ENCODE data around the gene ST6GALNAC3.

Gene ST6GALNAC3

DNA sequence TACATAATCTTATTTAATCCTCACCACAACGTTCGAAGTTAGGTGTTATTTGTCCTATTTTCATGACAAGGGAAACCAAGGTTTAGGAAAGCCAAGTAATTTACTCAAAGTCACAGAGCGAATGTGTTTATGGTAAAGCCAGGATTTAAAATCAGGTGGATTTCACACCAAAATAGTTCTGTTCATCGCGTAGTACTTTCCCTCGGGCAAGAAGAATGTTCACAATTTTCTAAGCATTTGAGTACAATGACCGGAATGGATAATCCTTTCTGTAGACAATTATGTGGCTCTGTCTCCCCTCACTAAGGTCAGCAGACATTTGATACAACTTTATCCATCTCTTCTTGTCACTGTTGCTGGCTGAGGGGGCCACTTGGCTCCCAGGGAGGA is 204.2 kb downstream of the ST6GALNAC3 start:
- H3K9ac ChIP-seq (ENCODE audit: low read depth, low read length, poor library complexity, severe bottlenecking): no peak overlapping the region
- no peak for TF ChIP-seq EZH2phosphoT487 (IDR thresholded peaks at IDR 0.05; ENCODE audit: borderline replicate concordance)
- TF ChIP-seq, protein P1, sequence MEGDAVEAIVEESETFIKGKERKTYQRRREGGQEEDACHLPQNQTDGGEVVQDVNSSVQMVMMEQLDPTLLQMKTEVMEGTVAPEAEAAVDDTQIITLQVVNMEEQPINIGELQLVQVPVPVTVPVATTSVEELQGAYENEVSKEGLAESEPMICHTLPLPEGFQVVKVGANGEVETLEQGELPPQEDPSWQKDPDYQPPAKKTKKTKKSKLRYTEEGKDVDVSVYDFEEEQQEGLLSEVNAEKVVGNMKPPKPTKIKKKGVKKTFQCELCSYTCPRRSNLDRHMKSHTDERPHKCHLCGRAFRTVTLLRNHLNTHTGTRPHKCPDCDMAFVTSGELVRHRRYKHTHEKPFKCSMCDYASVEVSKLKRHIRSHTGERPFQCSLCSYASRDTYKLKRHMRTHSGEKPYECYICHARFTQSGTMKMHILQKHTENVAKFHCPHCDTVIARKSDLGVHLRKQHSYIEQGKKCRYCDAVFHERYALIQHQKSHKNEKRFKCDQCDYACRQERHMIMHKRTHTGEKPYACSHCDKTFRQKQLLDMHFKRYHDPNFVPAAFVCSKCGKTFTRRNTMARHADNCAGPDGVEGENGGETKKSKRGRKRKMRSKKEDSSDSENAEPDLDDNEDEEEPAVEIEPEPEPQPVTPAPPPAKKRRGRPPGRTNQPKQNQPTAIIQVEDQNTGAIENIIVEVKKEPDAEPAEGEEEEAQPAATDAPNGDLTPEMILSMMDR (conservative IDR thresholded peaks at IDR 0.05; ENCODE audit: low read length): no peak

GRCh38 chr1:76279101-76279748 is 204.7 kb downstream of the ST6GALNAC3 start:
- no peak overlapping the region for H3K4me3 ChIP-seq (ENCODE audit: low read length, poor library complexity, severe bottlenecking)
- H3K79me2 ChIP-seq (ENCODE audit: insufficient read depth, low read length): no peaks in the 10 kb centered on the region
- no peak overlapping the region for H3K4me2 ChIP-seq (ENCODE audit: low read depth, low read length, poor library complexity, severe bottlenecking)
- H4K20me1 ChIP-seq (ENCODE audit: insufficient read depth, low read length, poor library complexity, severe bottlenecking): no peaks in the 10 kb centered on the region
- H3K4me1 ChIP-seq (ENCODE audit: insufficient read depth, low read length, poor library complexity, severe bottlenecking): peaks cover 6% of the 10 kb centered on the region
- H3K9ac ChIP-seq (ENCODE audit: low read depth, low read length, poor library complexity, severe bottlenecking): no peak overlapping the region
- no peaks in the 10 kb centered on the region for H3K9me2 ChIP-seq (replicated peaks; ENCODE audit: low read depth, low read length)
- no peak for TF ChIP-seq EZH2phosphoT487 (IDR thresholded peaks at IDR 0.05; ENCODE audit: borderline replicate concordance)
- TF ChIP-seq, protein P1 (conservative IDR thresholded peaks at IDR 0.05; ENCODE audit: low read length): no peak
- no peaks in the 10 kb centered on the region for H3K36me3 ChIP-seq (ENCODE audit: insufficient read depth, low read length)
- no peaks in the 10 kb centered on the region for H3F3A ChIP-seq (ENCODE audit: low read depth)
- H2AFZ ChIP-seq (ENCODE audit: low read length): no peak overlapping the region
- H3K9me3 ChIP-seq (ENCODE audit: insufficient read depth, low read depth, low read length): no peaks in the 10 kb centered on the region
- H3K27me3 ChIP-seq (ENCODE audit: insufficient read depth, low read length, poor library complexity, severe bottlenecking): no peaks in the 10 kb centered on the region

More for the DNA sequence above, 204.2 kb downstream of the ST6GALNAC3 start:
- Histone ChIP-seq H4K20me1 (ENCODE audit: insufficient read depth, low read length, poor library complexity, severe bottlenecking) (no peaks in the 10 kb centered on the region), H3K27me3 (ENCODE audit: insufficient read depth, low read length, poor library complexity, severe bottlenecking) (no peaks in the 10 kb centered on the region), H3K36me3 (ENCODE audit: insufficient read depth, low read length) (no peaks in the 10 kb centered on the region), H2AFZ (ENCODE audit: low read length) (no peak overlapping the region), H3K9me2 (replicated peaks; ENCODE audit: low read depth, low read length) (no peaks in the 10 kb centered on the region), H3F3A (ENCODE audit: low read depth) (no peaks in the 10 kb centered on the region), H3K9me3 (ENCODE audit: insufficient read depth, low read depth, low read length) (no peaks in the 10 kb centered on the region), H3K4me3 (ENCODE audit: low read length, poor library complexity, severe bottlenecking) (no peak overlapping the region), H3K4me2 (ENCODE audit: low read depth, low read length, poor library complexity, severe bottlenecking) (no peak overlapping the region), H3K4me1 (ENCODE audit: insufficient read depth, low read length, poor library complexity, severe bottlenecking) (peaks cover 6% of the 10 kb centered on the region), H3K79me2 (ENCODE audit: insufficient read depth, low read length) (no peaks in the 10 kb centered on the region)

DNA sequence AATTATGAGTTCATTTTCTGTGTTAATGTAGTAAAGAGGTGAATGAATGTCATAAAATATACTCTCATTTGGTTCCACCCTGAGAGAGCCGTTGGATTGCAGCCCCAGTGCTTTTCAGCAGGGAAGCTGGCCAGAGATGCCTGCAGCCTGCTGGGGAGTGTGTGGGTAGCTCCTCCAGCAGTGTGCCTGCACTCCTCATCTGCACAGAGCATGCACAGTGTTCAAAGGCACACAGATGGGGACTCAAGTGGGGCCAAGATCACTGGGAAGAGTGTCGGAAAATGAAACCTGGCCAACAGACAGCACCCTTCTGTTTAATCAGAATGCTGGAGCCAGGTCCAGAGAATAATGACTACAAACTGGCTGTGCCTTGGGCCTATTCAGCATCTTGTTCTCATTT is 206.8 kb downstream of the ST6GALNAC3 start:
- no peak overlapping the region for H3K4me2 ChIP-seq (ENCODE audit: low read depth, low read length, poor library complexity, severe bottlenecking)

More for the DNA sequence above, 206.8 kb downstream of the ST6GALNAC3 start:
- Histone ChIP-seq H2AFZ (ENCODE audit: low read length) (peak overlapping the region; percentile 55; the same call in 1 of the 2 replicates), H3K36me3 (ENCODE audit: insufficient read depth, low read length) (no peaks in the 10 kb centered on the region), H3K79me2 (ENCODE audit: insufficient read depth, low read length) (no peaks in the 10 kb centered on the region), H3K4me1 (ENCODE audit: insufficient read depth, low read length, poor library complexity, severe bottlenecking) (peaks cover 23% of the 10 kb centered on the region), H3K4me3 (ENCODE audit: low read length, poor library complexity, severe bottlenecking) (no peak overlapping the region), H3K9ac (ENCODE audit: low read depth, low read length, poor library complexity, severe bottlenecking) (no peak overlapping the region), H3K9me3 (ENCODE audit: insufficient read depth, low read depth, low read length) (no peaks in the 10 kb centered on the region), H3K27me3 (ENCODE audit: insufficient read depth, low read length, poor library complexity, severe bottlenecking) (no peaks in the 10 kb centered on the region), H3F3A (ENCODE audit: low read depth) (no peaks in the 10 kb centered on the region), H4K20me1 (ENCODE audit: insufficient read depth, low read length, poor library complexity, severe bottlenecking) (no peaks in the 10 kb centered on the region), H3K9me2 (replicated peaks; ENCODE audit: low read depth, low read length) (no peaks in the 10 kb centered on the region)
- no peak for TF ChIP-seq EZH2phosphoT487 (IDR thresholded peaks at IDR 0.05; ENCODE audit: borderline replicate concordance)
- TF ChIP-seq, protein P1 (conservative IDR thresholded peaks at IDR 0.05; ENCODE audit: low read length): no peak

Data from Loucy (cell line).